Left ventricle myocardium inferior (tissue), 1 donor: ENCODE measurements around the gene PDE9A. TPM values are rescaled to one million over a fixed set of nuclear protein-coding genes. Genes with fewer than 3 reads are reported as not detected.
"Not testable (repeated sequence)": the region's sequence is repeated elsewhere in the genome, so short reads cannot be mapped to it uniquely, and the experiment has no call there.

ENCODE experiments used
- DNase-seq: peaks from one replicate; pipeline ENCODE4 v3.0.0-alpha.2; 2020
- H3K27ac ChIP-seq: fragments of 200-600 bp; replicated peaks from 2 replicates; pipeline ENCODE4 v1.8.0; 2021
- H3K27me3 ChIP-seq: fragments of 200-600 bp; 2 replicates; pipeline ENCODE4 v1.8.0; 2021; ENCODE audit warnings: low read depth
- H3K36me3 ChIP-seq: fragments of 200-600 bp; 2 replicates; pipeline ENCODE4 v1.8.0; 2021
- H3K4me1 ChIP-seq: fragments of 200-600 bp; 2 replicates; pipeline ENCODE4 v1.8.0; 2021
- H3K4me3 ChIP-seq: fragments of 200-600 bp; 2 replicates; pipeline ENCODE4 v1.8.0; 2021; ENCODE audit warnings: mild to moderate bottlenecking, moderate library complexity
- H3K9me3 ChIP-seq: fragments of 200-600 bp; replicated peaks from 2 replicates; pipeline ENCODE4 v1.8.0; 2021
- intact Hi-C: fragments of 100-400 bp; cut with micrococcal nuclease; formaldehyde crosslinking; loops from one replicate; pipeline ENCODE4 v1.11.0; 2022
- total RNA-seq: library from RNA; stranded (reverse); fragmentation: NEBNext Ultra II Directional; extraction: Animal tissue kit (Norgen Biotek cat#: 25700); gene quantifications from one replicate; pipeline ENCODE4 v1.2.1, GENCODE V29; 2021
- TF ChIP-seq, protein P1 (sequence below): fragments of 200-600 bp; IDR thresholded peaks from 2 replicates; pipeline ENCODE4 v1.8.0; 2021; ENCODE audit warnings: antibody characterized with exemption, mild to moderate bottlenecking, borderline replicate concordance
- donor health status: DM: no; HTN: yes; CAD: no; lungs with severe emphysema.

The PDE9A gene
- total RNA-seq, 1 donor from 2014 or later: 3.2 TPM

DNA sequence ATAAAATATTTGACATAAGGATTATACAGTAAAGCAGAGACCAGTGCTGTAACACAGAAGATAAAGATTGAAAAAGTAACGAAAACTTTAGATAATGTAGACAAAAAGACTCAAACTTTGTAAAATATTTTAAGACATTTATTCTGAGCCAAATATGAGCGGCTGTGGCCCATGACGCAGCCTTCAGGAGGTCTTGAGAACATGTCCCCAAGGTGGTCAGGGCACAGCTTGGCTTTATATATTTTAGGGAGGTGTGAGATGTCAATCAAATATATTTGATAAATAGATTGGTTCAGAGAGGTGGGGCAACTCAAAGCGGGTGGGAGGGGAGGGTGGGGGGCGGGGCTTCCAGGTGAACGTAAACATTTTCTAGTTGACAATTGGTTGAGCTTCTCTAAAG, 144.7 kb downstream of the PDE9A start:
- TF ChIP-seq, protein P1, sequence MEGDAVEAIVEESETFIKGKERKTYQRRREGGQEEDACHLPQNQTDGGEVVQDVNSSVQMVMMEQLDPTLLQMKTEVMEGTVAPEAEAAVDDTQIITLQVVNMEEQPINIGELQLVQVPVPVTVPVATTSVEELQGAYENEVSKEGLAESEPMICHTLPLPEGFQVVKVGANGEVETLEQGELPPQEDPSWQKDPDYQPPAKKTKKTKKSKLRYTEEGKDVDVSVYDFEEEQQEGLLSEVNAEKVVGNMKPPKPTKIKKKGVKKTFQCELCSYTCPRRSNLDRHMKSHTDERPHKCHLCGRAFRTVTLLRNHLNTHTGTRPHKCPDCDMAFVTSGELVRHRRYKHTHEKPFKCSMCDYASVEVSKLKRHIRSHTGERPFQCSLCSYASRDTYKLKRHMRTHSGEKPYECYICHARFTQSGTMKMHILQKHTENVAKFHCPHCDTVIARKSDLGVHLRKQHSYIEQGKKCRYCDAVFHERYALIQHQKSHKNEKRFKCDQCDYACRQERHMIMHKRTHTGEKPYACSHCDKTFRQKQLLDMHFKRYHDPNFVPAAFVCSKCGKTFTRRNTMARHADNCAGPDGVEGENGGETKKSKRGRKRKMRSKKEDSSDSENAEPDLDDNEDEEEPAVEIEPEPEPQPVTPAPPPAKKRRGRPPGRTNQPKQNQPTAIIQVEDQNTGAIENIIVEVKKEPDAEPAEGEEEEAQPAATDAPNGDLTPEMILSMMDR: no peak
- intact Hi-C loops: no loop called here

DNA sequence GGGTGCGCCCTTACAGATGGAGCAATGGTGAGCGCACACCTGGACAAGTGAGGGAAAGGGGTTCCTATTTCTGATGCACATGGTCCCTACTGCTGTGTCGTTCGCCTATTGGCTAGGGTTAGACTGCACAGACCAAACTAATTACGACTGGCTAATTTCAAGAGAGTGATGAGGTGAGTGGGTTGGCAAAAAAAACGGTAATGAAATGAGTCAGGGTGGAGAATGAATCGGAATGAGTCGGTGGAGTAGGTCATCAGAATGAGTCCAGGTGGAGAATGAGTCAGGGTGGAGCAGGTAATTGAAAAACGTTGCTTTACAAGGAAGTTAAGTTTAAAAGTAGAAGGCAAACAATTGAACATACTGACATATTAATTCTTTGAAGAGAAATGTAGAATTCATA, 146.1 kb downstream of the PDE9A start:
- intact Hi-C loops: no loop called here

More for the DNA sequence above, 144.7 kb downstream of the PDE9A start:
- H3K36me3 ChIP-seq: no peaks in the 10 kb centered on the region
- H3K4me3 ChIP-seq: no peak overlapping the region
- DNase-seq: no peak
- no peak overlapping the region for H3K27ac ChIP-seq
- H3K9me3 ChIP-seq: no peaks in the 10 kb centered on the region
- H3K4me1 ChIP-seq: no peaks in the 10 kb centered on the region
- H3K27me3 ChIP-seq: peaks cover 36% of the 10 kb centered on the region

DNA sequence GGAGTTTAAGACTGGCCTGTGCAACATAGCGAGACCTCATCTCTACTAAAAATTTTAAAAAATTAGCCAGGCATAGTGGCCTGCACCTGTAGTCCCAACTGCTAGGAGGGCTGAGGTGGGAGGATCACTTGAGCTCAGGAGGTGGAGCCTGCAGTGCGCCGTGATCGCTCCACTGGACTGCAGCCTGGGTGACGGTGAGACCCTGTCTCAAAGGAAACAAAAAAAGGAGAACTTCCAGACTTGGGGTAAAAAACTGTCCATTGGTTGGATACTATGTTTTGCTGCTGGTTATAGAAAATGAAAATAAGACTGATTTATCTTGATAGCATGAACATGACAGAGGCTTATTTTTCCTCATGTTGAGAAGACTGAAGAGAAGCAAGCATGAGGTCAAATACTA, 146.5 kb downstream of the PDE9A start:
- TF ChIP-seq, protein P1: no peak
- Histone ChIP-seq H3K9me3 (no peaks in the 10 kb centered on the region), H3K27me3 (peaks cover 19% of the 10 kb centered on the region), H3K27ac (no peak overlapping the region), H3K4me3 (no peak overlapping the region), H3K36me3 (no peaks in the 10 kb centered on the region), H3K4me1 (no peaks in the 10 kb centered on the region)
- intact Hi-C loops: loop anchor here (10.0 kb wide), 1 partner anchor 75 kb away; no protein-coding TSS in a partner anchor
- DNase-seq: no peak

More for the DNA sequence above, 146.1 kb downstream of the PDE9A start:
- no peaks in the 10 kb centered on the region for H3K36me3 ChIP-seq
- H3K4me3 ChIP-seq: no peak overlapping the region
- no peak overlapping the region for H3K27ac ChIP-seq
- H3K9me3 ChIP-seq: no peaks in the 10 kb centered on the region
- H3K4me1 ChIP-seq: no peaks in the 10 kb centered on the region
- DNase-seq: no peak
- peaks cover 22% of the 10 kb centered on the region for H3K27me3 ChIP-seq
- TF ChIP-seq, protein P1: no peak

DNA sequence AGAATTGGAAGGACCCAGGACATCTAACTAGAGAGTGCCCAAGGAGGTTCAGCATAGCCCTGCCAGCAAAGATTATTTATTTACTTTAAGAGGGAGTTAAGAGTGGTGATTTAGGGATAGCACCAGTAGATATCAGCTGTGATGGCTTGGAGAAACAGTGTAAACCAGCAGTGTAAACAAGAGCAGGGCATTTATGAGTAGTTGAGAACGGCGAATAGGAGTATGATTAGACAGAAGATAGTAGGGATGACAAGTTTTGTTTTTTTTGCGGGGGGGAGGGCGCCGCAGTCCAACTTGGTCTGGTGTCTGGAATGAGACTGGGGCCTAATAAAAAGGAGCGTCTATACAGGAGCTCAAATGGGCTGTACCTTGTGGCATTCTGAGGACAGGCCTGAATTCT, 148.2 kb downstream of the PDE9A start:
- H3K27ac ChIP-seq, H3K36me3 ChIP-seq, DNase-seq, H3K9me3 ChIP-seq, H3K4me1 ChIP-seq, H3K4me3 ChIP-seq: not testable (repeated sequence)
- intact Hi-C loops: loop anchor here (10.0 kb wide), 1 partner anchor 77 kb away; no protein-coding TSS in a partner anchor
- peaks cover 11% of the 10 kb centered on the region for H3K27me3 ChIP-seq

DNA sequence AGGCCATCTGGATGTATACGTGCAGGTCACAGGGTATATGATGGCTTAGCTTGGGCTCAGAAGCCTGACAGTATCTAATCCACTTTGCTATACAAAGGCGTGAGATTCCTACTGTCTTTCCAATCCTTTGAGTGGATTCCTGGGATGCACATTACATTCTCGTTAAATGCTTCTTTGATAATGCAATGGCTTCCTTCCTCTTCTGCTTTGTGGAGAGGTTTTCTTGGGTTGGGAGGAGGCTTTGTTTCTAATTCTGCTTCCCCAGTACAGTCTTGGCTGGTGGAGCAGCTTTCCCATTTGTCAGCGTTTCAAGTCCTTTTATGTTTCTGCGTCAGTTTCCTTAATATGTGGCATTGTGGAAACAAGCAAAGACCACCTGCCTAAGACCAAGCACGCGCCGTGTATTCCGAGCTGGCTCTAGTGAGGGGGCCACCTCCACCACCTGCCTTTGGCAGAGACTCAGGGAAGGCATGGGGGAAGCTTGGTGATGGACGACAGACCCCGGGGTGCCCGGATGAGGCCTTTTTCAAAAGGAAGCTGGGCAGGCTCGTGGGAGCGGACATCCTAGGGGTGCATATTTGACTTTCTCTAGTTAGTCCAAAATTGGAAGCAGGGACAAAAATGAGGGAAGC, 153.2 kb downstream of the PDE9A start:
- no peak for DNase-seq
- no peaks in the 10 kb centered on the region for H3K9me3 ChIP-seq
- no peaks in the 10 kb centered on the region for H3K36me3 ChIP-seq
- TF ChIP-seq, protein P1: no peak
- peaks cover 12% of the 10 kb centered on the region for H3K4me1 ChIP-seq
- no peak overlapping the region for H3K4me3 ChIP-seq
- intact Hi-C loops: loop anchor here (10.0 kb wide), 1 partner anchor 82 kb away; no protein-coding TSS in a partner anchor
- peaks cover 47% of the 10 kb centered on the region for H3K27me3 ChIP-seq
- peak overlapping the region; percentile 27 for H3K27ac ChIP-seq

DNA sequence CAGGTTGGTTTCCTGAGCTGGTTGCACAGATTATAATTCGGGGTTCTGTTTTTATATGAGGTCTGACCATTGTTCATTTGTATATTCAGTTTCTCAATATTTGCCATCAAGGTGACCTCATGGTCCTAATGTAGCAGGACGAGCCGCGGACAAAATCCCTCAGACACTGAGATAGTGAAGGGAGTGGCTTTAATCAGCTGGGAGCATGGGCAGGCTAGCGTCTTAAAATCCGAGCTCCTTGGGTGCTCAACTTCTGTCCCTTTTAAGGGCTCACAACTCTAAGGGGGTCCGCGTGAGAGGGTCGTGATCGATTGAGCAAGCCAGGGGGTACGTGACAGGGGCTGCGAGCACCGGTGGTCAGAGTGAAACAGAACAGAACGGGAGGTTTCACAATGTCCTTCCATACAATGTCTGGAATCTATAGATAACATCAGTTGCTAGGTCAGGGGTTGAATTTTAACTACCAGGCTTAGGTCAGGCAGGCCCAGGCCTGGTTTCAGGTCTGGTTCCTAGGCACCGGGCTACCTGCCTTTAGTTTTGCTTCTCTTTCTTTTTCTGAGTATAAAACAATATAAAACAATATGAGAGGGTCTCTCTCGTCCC, 154.0 kb downstream of the PDE9A start:
- DNase-seq, H3K9me3 ChIP-seq, H3K36me3 ChIP-seq, H3K4me3 ChIP-seq: not testable (repeated sequence)
- H3K27ac ChIP-seq: peak overlapping the region; percentile 27
- intact Hi-C loops: loop anchor here (10.0 kb wide), 1 partner anchor 83 kb away; no protein-coding TSS in a partner anchor
- peaks cover 52% of the 10 kb centered on the region for H3K27me3 ChIP-seq
- peaks cover 12% of the 10 kb centered on the region for H3K4me1 ChIP-seq
